Adrenal gland (tissue), 12 donors: ENCODE data around the gene DIP2A. TPM values are rescaled to one million over a fixed set of nuclear protein-coding genes. Genes with fewer than 3 reads are reported as not detected.
"Not testable (repeated sequence)": the region's sequence is repeated elsewhere in the genome, so short reads cannot be mapped to it uniquely, and the experiment has no call there.

Experiments used
- DNase-seq, 7 donors: peaks; one replicate each; pipeline ENCODE4 v3.0.0-alpha.2; 2019 to 2020
- H3K27ac ChIP-seq, 5 donors: fragments of 200-600 bp; sonication (generic) in 4 of 5; 1 replicate in 3 of 5; 2 replicates in 2 of 5; pipeline versions ENCODE4 v1.5.1 to v1.8.0; 2016 to 2020; ENCODE audit warnings: mild to moderate bottlenecking in 1 of 5
- H3K27me3 ChIP-seq: fragments of 200-600 bp; 2 replicates; pipeline ENCODE4 v1.8.0; 2021
- H3K36me3 ChIP-seq, 2 donors: fragments of 200-600 bp; replicated peaks in 1 of 2; 1 replicate in 1 of 2; 2 replicates in 1 of 2; pipeline versions ENCODE4 v1.5.1 to v1.8.0; 2018 to 2022
- H3K4me1 ChIP-seq, 2 donors: fragments of 200-600 bp; replicated peaks in 1 of 2; 1 replicate in 1 of 2; 2 replicates in 1 of 2; pipeline versions ENCODE4 v1.5.1 to v1.8.0; 2018 to 2021
- H3K4me3 ChIP-seq, 4 donors: fragments of 200-600 bp; sonication (generic) in 3 of 4; one replicate each; pipeline ENCODE4 v1.5.1; 2016 to 2018
- H3K9me3 ChIP-seq, 3 donors: fragments of 200-600 bp; sonication (generic) in 1 of 3; replicated peaks in 1 of 3; 1 replicate in 2 of 3; 2 replicates in 1 of 3; pipeline versions ENCODE4 v1.5.1 to v1.8.0; 2016 to 2021
- POLR2A ChIP-seq, 2 donors: fragments of 450-650 bp; IDR thresholded peaks; one replicate each; pipeline ENCODE4 v1.6.1; 2017; ENCODE audit warnings: antibody characterized with exemption in 2 of 2, mild to moderate bottlenecking in 2 of 2, moderate library complexity in 1 of 2
- WGBS, 4 donors: extraction: QIAGEN DNeasy Blood & Tissue Kit in 2 of 4; methylation state at CpG; one replicate each; pipeline versions ENCODE4 v1.1.5 to v1.1.7; 2013 to 2017; 5-methylcytosine and 5-hydroxymethylcytosine counted together
- intact Hi-C, 2 donors: fragments of 100-400 bp; cut with DNase I; formaldehyde crosslinking; loops; one replicate each; pipeline versions ENCODE4 v1.14.1 to v1.15.0; 2022 to 2023
- polyA plus RNA-seq, 3 donors: library from polyadenylated mRNA; stranded (reverse); fragments of 200-250 nt in 2 of 3; fragments of 350-450 nt in 1 of 3; fragmentation: Illumina TruSeq in 1 of 3; extraction: RNeasy Lipid Tissue Mini Kit (QIAGEN cat#74804) in 1 of 3; gene quantifications; one replicate each; pipeline ENCODE4 v1.2.3, GENCODE V29; 2013 to 2014
- total RNA-seq, 9 donors: library from RNA; depleted of rRNA in 4 of 9; stranded (reverse); fragments of >200 nt in 4 of 9; fragments of 120-200 nt in 1 of 9; fragmentation: NEBNext Ultra II Directional in 1 of 9; extraction: Animal tissue kit (Norgen Biotek cat#: 25700) in 1 of 9; gene quantifications; one replicate each; pipeline versions ENCODE4 v1.1.0 to v1.2.4, GENCODE V29; 2013 to 2023
- TF ChIP-seq, protein P1 (sequence below), 6 experiments: fragments of 450-650 bp in 4 of 6; fragments of 200-600 bp in 2 of 6; sonication (generic) in 1 of 6; IDR thresholded peaks; 1 replicate in 5 of 6; 2 replicates in 1 of 6; pipeline versions ENCODE4 v1.5.1 to v1.8.0; 2016 to 2021; ENCODE audit warnings: antibody characterized with exemption in 6 of 6, mild to moderate bottlenecking in 2 of 6, moderate library complexity in 1 of 6
- donor health status: healthy with polysubstance abuse.
- donor health status: Bipolar disorder and iron deficiency.
- donor health status: DM: yes; HTN: yes; CAD: no.
- donor health status: DM: no; HTN: no; CAD: no.
- donor health status: DM: no; HTN: no; CAD: no.
- donor health status: DM: yes; HTN: yes; CAD: no.

Gene DIP2A
- total and polyA plus RNA-seq, 12 donors: 22.0 to 61.7 (median 35.4) TPM

DNA sequence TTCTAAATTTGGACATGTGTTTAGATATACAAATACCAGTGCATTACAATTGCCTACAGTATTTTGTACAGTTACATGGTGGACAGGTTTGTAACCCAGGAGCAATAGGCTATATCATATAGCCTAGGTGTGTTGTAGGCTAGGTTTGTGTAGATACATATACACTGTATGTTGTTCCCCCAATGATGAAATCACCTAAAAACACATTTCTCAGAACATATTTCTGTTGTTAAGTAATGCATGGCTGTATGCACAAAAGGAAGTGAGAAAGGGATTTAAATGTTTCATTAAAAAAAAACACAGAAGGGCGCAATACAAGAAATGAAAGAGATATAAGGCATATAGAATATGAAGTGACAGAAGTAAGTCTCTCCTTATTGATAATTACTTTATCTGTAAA is 114.2 kb downstream of the DIP2A start:
- TF ChIP-seq POLR2A (IDR thresholded peaks at IDR 0.05): no peak
- TF ChIP-seq, protein P1, sequence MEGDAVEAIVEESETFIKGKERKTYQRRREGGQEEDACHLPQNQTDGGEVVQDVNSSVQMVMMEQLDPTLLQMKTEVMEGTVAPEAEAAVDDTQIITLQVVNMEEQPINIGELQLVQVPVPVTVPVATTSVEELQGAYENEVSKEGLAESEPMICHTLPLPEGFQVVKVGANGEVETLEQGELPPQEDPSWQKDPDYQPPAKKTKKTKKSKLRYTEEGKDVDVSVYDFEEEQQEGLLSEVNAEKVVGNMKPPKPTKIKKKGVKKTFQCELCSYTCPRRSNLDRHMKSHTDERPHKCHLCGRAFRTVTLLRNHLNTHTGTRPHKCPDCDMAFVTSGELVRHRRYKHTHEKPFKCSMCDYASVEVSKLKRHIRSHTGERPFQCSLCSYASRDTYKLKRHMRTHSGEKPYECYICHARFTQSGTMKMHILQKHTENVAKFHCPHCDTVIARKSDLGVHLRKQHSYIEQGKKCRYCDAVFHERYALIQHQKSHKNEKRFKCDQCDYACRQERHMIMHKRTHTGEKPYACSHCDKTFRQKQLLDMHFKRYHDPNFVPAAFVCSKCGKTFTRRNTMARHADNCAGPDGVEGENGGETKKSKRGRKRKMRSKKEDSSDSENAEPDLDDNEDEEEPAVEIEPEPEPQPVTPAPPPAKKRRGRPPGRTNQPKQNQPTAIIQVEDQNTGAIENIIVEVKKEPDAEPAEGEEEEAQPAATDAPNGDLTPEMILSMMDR (IDR thresholded peaks at IDR 0.05): no peak
- DNase-seq: no peak
- 94 to 100% (median 96%) methylated on average over 1 of the region's 1 CpG for WGBS, 4 donors
- Histone ChIP-seq H3K27me3 (no peaks in the 10 kb centered on the region), H3K36me3 (peaks cover 0 to 24% of the 10 kb centered on the region in 2 donors), H3K27ac (no peak overlapping the region), H3K4me3 (no peak overlapping the region), H3K9me3 (no peaks in the 10 kb centered on the region), H3K4me1 (no peaks in the 10 kb centered on the region)
- intact Hi-C loops: no loop called here

DNA sequence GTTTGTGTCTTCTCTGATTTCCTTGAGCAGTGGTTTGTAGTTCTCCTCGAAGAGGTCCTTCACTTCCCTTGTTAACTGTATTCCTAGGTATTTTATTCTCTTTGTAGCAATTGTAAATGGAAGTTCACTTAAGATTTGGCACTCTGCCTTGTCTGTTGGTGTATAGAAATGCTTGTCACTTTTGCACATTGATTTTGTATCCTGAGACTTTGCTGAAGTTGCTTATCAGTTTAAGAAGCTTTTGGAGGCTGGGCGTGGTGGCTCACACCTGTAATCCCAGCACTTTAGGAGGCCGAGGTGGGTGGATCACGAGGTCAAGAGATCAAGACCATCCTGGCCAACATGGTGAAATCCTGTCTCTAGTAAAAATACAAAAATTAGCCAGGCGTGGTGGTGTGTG is 119.1 kb downstream of the DIP2A start:
- WGBS, 4 donors: 93 to 97% (median 94%) methylated on average over 5 of the region's 5 CpGs
- intact Hi-C loops, H3K4me1 ChIP-seq, H3K27me3 ChIP-seq, H3K4me3 ChIP-seq, DNase-seq, H3K36me3 ChIP-seq, H3K9me3 ChIP-seq, H3K27ac ChIP-seq: not testable (repeated sequence)

GRCh38 chr21:46579394-46579793 is 120.7 kb downstream of the DIP2A start:
- H3K27ac ChIP-seq, H3K9me3 ChIP-seq, H3K27me3 ChIP-seq, intact Hi-C loops, DNase-seq, H3K4me1 ChIP-seq, H3K4me3 ChIP-seq, H3K36me3 ChIP-seq: not testable (repeated sequence)
- 93 to 100% (median 95%) methylated on average over 2 of the region's 2 CpGs for WGBS, 4 donors

DNA sequence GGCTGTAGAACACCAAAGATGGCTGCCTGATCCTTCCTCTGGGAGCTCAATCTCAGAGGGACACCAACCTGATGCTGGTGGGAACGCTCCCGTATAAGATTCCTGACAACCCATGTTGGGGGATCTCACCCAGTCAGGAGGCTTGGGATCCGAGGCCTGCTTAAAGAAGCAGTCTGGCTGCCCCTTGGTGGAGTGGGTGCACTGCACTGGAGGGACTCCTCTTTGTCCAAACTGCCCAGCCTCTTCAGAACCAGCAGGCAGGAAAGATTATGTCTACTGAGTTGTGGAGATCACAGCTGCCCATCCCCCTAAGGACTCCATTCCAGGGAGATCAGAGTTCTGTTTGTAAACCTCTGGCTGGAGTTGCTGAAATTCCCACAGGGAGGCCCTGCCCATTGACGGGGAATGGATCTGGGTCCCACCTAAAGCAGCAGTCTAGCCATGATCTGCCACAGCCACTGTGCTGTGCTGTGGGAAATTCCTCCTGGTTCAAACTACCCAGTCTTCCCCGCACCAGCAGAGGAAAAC is 123.2 kb downstream of the DIP2A start:
- TF ChIP-seq POLR2A (IDR thresholded peaks at IDR 0.05): no peak
- TF ChIP-seq, protein P1 (IDR thresholded peaks at IDR 0.05): no peak
- 90 to 98% (median 95%) methylated on average over 2 to 5 of the region's 5 CpGs for WGBS, 4 donors
- Histone ChIP-seq H3K36me3 (no peaks in the 10 kb centered on the region), H3K27me3 (no peaks in the 10 kb centered on the region), H3K4me1 (no peaks in the 10 kb centered on the region), H3K27ac (no peak overlapping the region), H3K9me3 (peaks cover 0 to 7% (median 0%) of the 10 kb centered on the region in 3 donors), H3K4me3 (no peak overlapping the region)
- intact Hi-C loops: no loop called here
- DNase-seq: no peak

- no peak for DNase-seq
- H3K27me3 ChIP-seq: no peaks in the 10 kb centered on the region
- H3K27ac ChIP-seq: no peak overlapping the region
- WGBS, 4 donors: 78 to 88% (median 83%) methylated on average over 3 to 7 of the region's 7 CpGs
- no peaks in the 10 kb centered on the region for H3K4me1 ChIP-seq
- H3K4me3 ChIP-seq: no peak overlapping the region
- intact Hi-C loops: no loop called here
- no peaks in the 10 kb centered on the region for H3K36me3 ChIP-seq
- H3K9me3 ChIP-seq: no peaks in the 10 kb centered on the region
- TF ChIP-seq, protein P1 (IDR thresholded peaks at IDR 0.05): no peak
- no peak for TF ChIP-seq POLR2A (IDR thresholded peaks at IDR 0.05)
Measured at GRCh38 chr21:46585191-46585953, 126.7 kb downstream of the DIP2A start.
